Fibroblast of lung (primary cell): ENCODE data around the gene PRMT5. TPM values are rescaled to one million over a fixed set of nuclear protein-coding genes. Genes with fewer than 3 reads are reported as not detected.
"Not testable (repeated sequence)": the region's sequence is repeated elsewhere in the genome, so short reads cannot be mapped to it uniquely, and the experiment has no call there.

Source experiments
- DNase-seq, 2 donors: peaks; one replicate each; pipeline versions ENCODE4 v3.0.0 to v3.0.0-alpha.2; 2010; ENCODE audit warnings: low read depth in 2 of 2
- H2AFZ ChIP-seq: 2 replicates; pipeline ENCODE4 v1.5.1; 2012; ENCODE audit warnings: low read length, control low read depth, inconsistent platforms
- H3K27ac ChIP-seq: 2 replicates; pipeline ENCODE4 v1.5.1; 2011; ENCODE audit warnings: low read length, control low read depth; ENCODE audit not compliant: insufficient read depth
- H3K27me3 ChIP-seq: 2 replicates; pipeline ENCODE4 v1.5.1; 2011; ENCODE audit warnings: mild to moderate bottlenecking, low read length; ENCODE audit not compliant: control insufficient read depth, insufficient read depth
- H3K36me3 ChIP-seq: 2 replicates; pipeline ENCODE4 v1.5.1; 2011; ENCODE audit warnings: low read length; ENCODE audit not compliant: control insufficient read depth, insufficient read depth
- H3K4me1 ChIP-seq: 2 replicates; pipeline ENCODE4 v1.5.1; 2011; ENCODE audit warnings: low read length; ENCODE audit not compliant: control insufficient read depth, insufficient read depth; ENCODE audit errors: extremely low read depth
- H3K4me2 ChIP-seq: 2 replicates; pipeline ENCODE4 v1.5.1; 2011; ENCODE audit warnings: low read length, control low read depth; ENCODE audit not compliant: insufficient read depth; ENCODE audit errors: extremely low read depth
- H3K4me3 ChIP-seq, 4 experiments: fragments of 200-600 bp in 1 of 4; sonication (generic) in 1 of 4; replicated peaks in 1 of 4; 2 replicates each; pipeline ENCODE4 v1.5.1; 2011 to 2016; ENCODE audit warnings: low read length in 4 of 4, low read depth in 3 of 4, mild to moderate bottlenecking in 3 of 4, control low read depth in 2 of 4, inconsistent platforms in 1 of 4, mixed read lengths in 1 of 4; ENCODE audit not compliant: insufficient read depth in 1 of 4; ENCODE audit errors: control extremely low read depth in 1 of 4
- H3K79me2 ChIP-seq: 2 replicates; pipeline ENCODE4 v1.5.1; 2012; ENCODE audit warnings: mild to moderate bottlenecking, low read length, inconsistent platforms; ENCODE audit not compliant: control insufficient read depth, insufficient read depth
- H3K9ac ChIP-seq: 2 replicates; pipeline ENCODE4 v1.5.1; 2011; ENCODE audit warnings: mild to moderate bottlenecking, low read length, control low read depth; ENCODE audit not compliant: insufficient read depth
- H3K9me3 ChIP-seq: 2 replicates; pipeline ENCODE4 v1.5.1; 2012; ENCODE audit warnings: low read depth, low read length; ENCODE audit not compliant: control insufficient read depth, insufficient read depth
- H4K20me1 ChIP-seq: 2 replicates; pipeline ENCODE4 v1.5.1; 2011; ENCODE audit warnings: low read length; ENCODE audit not compliant: control insufficient read depth, insufficient read depth; ENCODE audit errors: extremely low read depth
- CTCF ChIP-seq, 2 donors: IDR thresholded peaks in 1 of 2; conservative IDR thresholded peaks in 1 of 2; 1 replicate in 1 of 2; 2 replicates in 1 of 2; pipeline ENCODE4 v1.5.1; 2011 to 2012; ENCODE audit warnings: low read length in 2 of 2, control low read depth in 1 of 2, inconsistent platforms in 1 of 2, low read depth in 1 of 2, mild to moderate bottlenecking in 1 of 2
- EZH2 ChIP-seq: IDR thresholded peaks from 2 replicates; pipeline ENCODE4 v1.5.1; 2012; ENCODE audit warnings: low read length, control low read depth, mild to moderate bottlenecking; ENCODE audit errors: missing control alignments
- polyA plus RNA-seq, 2 donors: library from polyadenylated mRNA; depleted of rRNA in 1 of 2; stranded (reverse) in 1 of 2; unstranded in 1 of 2; fragments of >200 nt; gene quantifications; 2 replicates each; pipeline ENCODE4 v1.2.1, GENCODE V29; 2011 to 2012; ENCODE audit warnings: missing spikeins in 1 of 2
- total RNA-seq: library from RNA; depleted of rRNA; stranded (reverse); fragments of >200 nt; gene quantifications from 2 replicates; pipeline ENCODE4 v1.2.1, GENCODE V29; 2014

PRMT5 gene
- total and polyA plus RNA-seq, 2 donors (not counting 1 experiment from before 2014, with no cell fraction given) = 54.8 to 91.7 TPM

- H3K36me3 ChIP-seq = peaks cover 2% of the 10 kb centered on the region
- DNase-seq = peak; percentile 8 to 21
- H3K4me1 ChIP-seq = peaks cover 8% of the 10 kb centered on the region
- H2AFZ ChIP-seq = peak overlapping the region; percentile 65
- H3K9me3 ChIP-seq = no peaks in the 10 kb centered on the region
- peak overlapping the region; percentile 57 to 82 (median 71) for H3K4me3 ChIP-seq
- peak overlapping the region; percentile 62 for H3K27ac ChIP-seq
- TF ChIP-seq EZH2 (no peak), CTCF (conservative IDR thresholded peaks at IDR 0.05 in 1 of 2, IDR thresholded peaks at IDR 0.05 in 1 of 2; ENCODE audit: low read depth in 1 of 2, low read length in 2 of 2) (no peak)
- H3K9ac ChIP-seq = peak overlapping the region; percentile 34
- no peaks in the 10 kb centered on the region for H3K27me3 ChIP-seq
- H3K4me2 ChIP-seq = peak overlapping the region; percentile 83
- peaks cover 4% of the 10 kb centered on the region for H3K79me2 ChIP-seq
- H4K20me1 ChIP-seq = no peaks in the 10 kb centered on the region
These were observed 26.8 kb upstream of the PRMT5 start for GRCh38 chr14:22955702-22956569.

- TF ChIP-seq CTCF (conservative IDR thresholded peaks at IDR 0.05 in 1 of 2, IDR thresholded peaks at IDR 0.05 in 1 of 2; ENCODE audit: low read depth in 1 of 2, low read length in 2 of 2) = no peak
- TF ChIP-seq EZH2 = no peak
These were observed 23.2 kb upstream of the PRMT5 start for GRCh38 chr14:22952418-22952817.

GRCh38 chr14:22951795-22952194, 22.6 kb upstream of the PRMT5 start:
- not testable (repeated sequence) for H3K9me3 ChIP-seq, H3K4me1 ChIP-seq, DNase-seq, H3K4me3 ChIP-seq, H2AFZ ChIP-seq, H3K9ac ChIP-seq, H3K27ac ChIP-seq, H4K20me1 ChIP-seq, H3K4me2 ChIP-seq, H3K36me3 ChIP-seq, H3K27me3 ChIP-seq, H3K79me2 ChIP-seq

More at GRCh38 chr14:22952418-22952817, 23.2 kb upstream of the PRMT5 start:
- Histone ChIP-seq H3K4me1 (peaks cover 8% of the 10 kb centered on the region), H3K4me2 (no peak overlapping the region), H3K4me3 (no peak overlapping the region), H3K27me3 (no peaks in the 10 kb centered on the region), H4K20me1 (no peaks in the 10 kb centered on the region), H3K9me3 (no peaks in the 10 kb centered on the region), H3K9ac (no peak overlapping the region), H3K36me3 (peaks cover 2% of the 10 kb centered on the region), H3K79me2 (peaks cover 4% of the 10 kb centered on the region), H2AFZ (no peak overlapping the region), H3K27ac (no peak overlapping the region)
- DNase-seq = no peak
